Left ventricle myocardium inferior (tissue), 1 donor: Measurements from ENCODE around the gene ZNF687. TPM values are rescaled to one million over a fixed set of nuclear protein-coding genes. Genes with fewer than 3 reads are reported as not detected.

Experiments used
- DNase-seq: peaks from one replicate; pipeline ENCODE4 v3.0.0-alpha.2; 2020
- H3K27ac ChIP-seq: fragments of 200-600 bp; replicated peaks from 2 replicates; pipeline ENCODE4 v1.8.0; 2021
- H3K27me3 ChIP-seq: fragments of 200-600 bp; 2 replicates; pipeline ENCODE4 v1.8.0; 2021; ENCODE audit warnings: low read depth
- H3K36me3 ChIP-seq: fragments of 200-600 bp; 2 replicates; pipeline ENCODE4 v1.8.0; 2021
- H3K4me1 ChIP-seq: fragments of 200-600 bp; 2 replicates; pipeline ENCODE4 v1.8.0; 2021
- H3K4me3 ChIP-seq: fragments of 200-600 bp; 2 replicates; pipeline ENCODE4 v1.8.0; 2021; ENCODE audit warnings: mild to moderate bottlenecking, moderate library complexity
- H3K9me3 ChIP-seq: fragments of 200-600 bp; replicated peaks from 2 replicates; pipeline ENCODE4 v1.8.0; 2021
- CTCF ChIP-seq: fragments of 200-600 bp; IDR thresholded peaks from 2 replicates; pipeline ENCODE4 v1.8.0; 2021; ENCODE audit warnings: antibody characterized with exemption, mild to moderate bottlenecking, borderline replicate concordance
- intact Hi-C: fragments of 100-400 bp; cut with micrococcal nuclease; formaldehyde crosslinking; loops from one replicate; pipeline ENCODE4 v1.11.0; 2022
- total RNA-seq: library from RNA; stranded (reverse); fragmentation: NEBNext Ultra II Directional; extraction: Animal tissue kit (Norgen Biotek cat#: 25700); gene quantifications from one replicate; pipeline ENCODE4 v1.2.1, GENCODE V29; 2021
- donor health status: DM: no; HTN: yes; CAD: no; lungs with severe emphysema.

Gene ZNF687
- total RNA-seq, 1 donor from 2014 or later = 11.2 TPM

- H3K27me3 ChIP-seq = no peaks in the 10 kb centered on the region
- H3K27ac ChIP-seq = no peak overlapping the region
- H3K36me3 ChIP-seq = peaks cover 100% of the 10 kb centered on the region
Measured at GRCh38 chr1:151242442-151242841, 39.7 kb upstream of the ZNF687 start.

GRCh38 chr1:151243683-151244216, 38.3 kb upstream of the ZNF687 start:
- intact Hi-C loops = no loop called here
- no peak overlapping the region for H3K27ac ChIP-seq

More at GRCh38 chr1:151242442-151242841, 39.7 kb upstream of the ZNF687 start:
- Histone ChIP-seq H3K4me1 (no peaks in the 10 kb centered on the region), H3K9me3 (no peaks in the 10 kb centered on the region), H3K4me3 (no peak overlapping the region)
- intact Hi-C loops = no loop called here
- no peak for TF ChIP-seq CTCF
- no peak for DNase-seq

GRCh38 chr1:151246786-151247185, 35.3 kb upstream of the ZNF687 start:
- H3K36me3 ChIP-seq = peaks cover 78% of the 10 kb centered on the region
- no peak for TF ChIP-seq CTCF
- no peaks in the 10 kb centered on the region for H3K27me3 ChIP-seq
- no peaks in the 10 kb centered on the region for H3K9me3 ChIP-seq
- no peak overlapping the region for H3K27ac ChIP-seq
- intact Hi-C loops = loop anchor here (5.0 kb wide), 1 partner anchor 34 kb away; no protein-coding TSS in a partner anchor
- H3K4me1 ChIP-seq = no peaks in the 10 kb centered on the region
- H3K4me3 ChIP-seq = no peak overlapping the region
- DNase-seq = no peak

More at GRCh38 chr1:151243683-151244216, 38.3 kb upstream of the ZNF687 start:
- Histone ChIP-seq H3K4me1 (no peaks in the 10 kb centered on the region), H3K9me3 (no peaks in the 10 kb centered on the region), H3K27me3 (no peaks in the 10 kb centered on the region), H3K36me3 (peaks cover 100% of the 10 kb centered on the region), H3K4me3 (no peak overlapping the region)
- TF ChIP-seq CTCF = no peak
- no peak for DNase-seq

- intact Hi-C loops = no loop called here
- Histone ChIP-seq H3K36me3 (peaks cover 28% of the 10 kb centered on the region), H3K4me1 (peaks cover 25% of the 10 kb centered on the region), H3K4me3 (no peak overlapping the region), H3K27ac (no peak overlapping the region), H3K9me3 (no peaks in the 10 kb centered on the region), H3K27me3 (no peaks in the 10 kb centered on the region)
- DNase-seq = peak; percentile 31
- peak; percentile 92 for TF ChIP-seq CTCF
Measured at GRCh38 chr1:151251656-151252470, 30.2 kb upstream of the ZNF687 start.

- Histone ChIP-seq H3K36me3 (peaks cover 3% of the 10 kb centered on the region), H3K9me3 (no peaks in the 10 kb centered on the region), H3K4me1 (peaks cover 32% of the 10 kb centered on the region), H3K27ac (peak within 1 kb of the TSS; percentile 92), H3K4me3 (peak within 1 kb of the TSS; percentile 97), H3K27me3 (no peaks in the 10 kb centered on the region)
- peak; percentile 94 for DNase-seq
- intact Hi-C loops = no loop called here
- no peak for TF ChIP-seq CTCF
Measured at GRCh38 chr1:151254217-151255213, 27.6 kb upstream of the ZNF687 start, which contains the start of gene PSMD4. Gene PSMD4 (plus strand): TSS chr1:151254734. CDS start chr1:151254783, 49 bp downstream.
